Sigmoid colon (tissue), 7 donors: ENCODE results near the gene FAXDC2. TPM values are rescaled to one million over a fixed set of nuclear protein-coding genes. Genes with fewer than 3 reads are reported as not detected.
A peak's percentile ranks its signal among the peaks of the same experiment; 100 is the strongest.

ENCODE experiments used
- DNase-seq: peaks from one replicate; pipeline ENCODE4 v3.0.0-alpha.2; 2019
- H3K27ac ChIP-seq, 4 donors: fragments of 200-600 bp; sonication (generic); one replicate each; pipeline ENCODE4 v1.5.1; 2016 to 2019; ENCODE audit warnings: mild to moderate bottlenecking in 1 of 4
- H3K27me3 ChIP-seq, 3 donors: fragments of 200-600 bp; sonication (generic); one replicate each; pipeline ENCODE4 v1.5.1; 2019; ENCODE audit warnings: mild to moderate bottlenecking in 1 of 3
- H3K36me3 ChIP-seq, 4 donors: fragments of 200-600 bp; sonication (generic); one replicate each; pipeline ENCODE4 v1.5.1; 2016 to 2019
- H3K4me1 ChIP-seq, 4 donors: fragments of 200-600 bp; sonication (generic); one replicate each; pipeline ENCODE4 v1.5.1; 2017 to 2019
- H3K4me3 ChIP-seq, 4 donors: fragments of 200-600 bp; sonication (generic); one replicate each; pipeline ENCODE4 v1.5.1; 2017 to 2019; ENCODE audit warnings: mild to moderate bottlenecking in 2 of 4, moderate library complexity in 1 of 4
- H3K9me3 ChIP-seq, 4 donors: fragments of 200-600 bp in 3 of 4; sonication (generic) in 3 of 4; one replicate each; pipeline versions ENCODE4 v1.5.1 to v1.6.1; 2013 to 2019
- EP300 ChIP-seq, 4 donors: sonication (generic); formaldehyde crosslinking; IDR thresholded peaks; one replicate each; pipeline ENCODE4 v1.6.1; 2017; ENCODE audit warnings: antibody characterized with exemption in 4 of 4
- POLR2A ChIP-seq, 2 donors: fragments of 450-650 bp; IDR thresholded peaks; one replicate each; pipeline ENCODE4 v1.6.1; 2016; ENCODE audit warnings: antibody characterized with exemption in 2 of 2, mild to moderate bottlenecking in 2 of 2, moderate library complexity in 2 of 2
- POLR2AphosphoS5 ChIP-seq, 4 donors: sonication (generic); formaldehyde crosslinking; IDR thresholded peaks; one replicate each; pipeline ENCODE4 v1.6.1; 2017; ENCODE audit warnings: antibody characterized with exemption in 4 of 4
- WGBS, 2 donors: extraction: QIAGEN DNeasy Blood & Tissue Kit; methylation state at CpG; one replicate each; pipeline ENCODE4 v1.1.7; 2013; 5-methylcytosine and 5-hydroxymethylcytosine counted together
- intact Hi-C: fragments of 100-400 bp; cut with DNase I; formaldehyde crosslinking; loops from one replicate; pipeline ENCODE4 v1.15.1; 2023
- polyA plus RNA-seq, 3 donors: library from polyadenylated mRNA; stranded (reverse); fragments of 200-250 nt; gene quantifications; one replicate each; pipeline ENCODE4 v1.2.3, GENCODE V29; 2013
- total RNA-seq, 4 donors: library from RNA; depleted of rRNA; stranded (reverse); fragments of >200 nt; gene quantifications; one replicate each; pipeline ENCODE4 v1.1.0, GENCODE V29; 2016
- TF ChIP-seq, protein P1 (sequence below), 4 experiments: fragments of 450-650 bp in 3 of 4; fragments of 200-600 bp in 1 of 4; IDR thresholded peaks; one replicate each; pipeline ENCODE4 v1.5.1; 2016 to 2019; ENCODE audit warnings: antibody characterized with exemption in 4 of 4, mild to moderate bottlenecking in 3 of 4, moderate library complexity in 2 of 4
- donor health status: healthy with polysubstance abuse.
- donor health status: Bipolar disorder and iron deficiency.
- donor health status: healthy.

FAXDC2 gene
- total and polyA plus RNA-seq, 7 donors = 13.3 to 118 (median 67.3) TPM

- Histone ChIP-seq H3K27me3 (no peaks in the 10 kb centered on the region), H3K4me3 (no peak overlapping the region), H3K9me3 (no peaks in the 10 kb centered on the region), H3K27ac (no peak overlapping the region), H3K36me3 (peaks cover 34 to 80% (median 58%) of the 10 kb centered on the region in 4 donors), H3K4me1 (peaks cover 0 to 17% (median 11%) of the 10 kb centered on the region in 4 donors)
- 86 to 92% methylated on average over 4 of the region's 4 CpGs for WGBS, 2 donors
- TF ChIP-seq POLR2AphosphoS5 (IDR thresholded peaks at IDR 0.05) (no peak), EP300 (IDR thresholded peaks at IDR 0.05) (no peak)
- intact Hi-C loops = no loop called here
- DNase-seq = no peak
Observed at GRCh38 chr5:154797762-154798161, 52.6 kb downstream of the FAXDC2 start.

DNA sequence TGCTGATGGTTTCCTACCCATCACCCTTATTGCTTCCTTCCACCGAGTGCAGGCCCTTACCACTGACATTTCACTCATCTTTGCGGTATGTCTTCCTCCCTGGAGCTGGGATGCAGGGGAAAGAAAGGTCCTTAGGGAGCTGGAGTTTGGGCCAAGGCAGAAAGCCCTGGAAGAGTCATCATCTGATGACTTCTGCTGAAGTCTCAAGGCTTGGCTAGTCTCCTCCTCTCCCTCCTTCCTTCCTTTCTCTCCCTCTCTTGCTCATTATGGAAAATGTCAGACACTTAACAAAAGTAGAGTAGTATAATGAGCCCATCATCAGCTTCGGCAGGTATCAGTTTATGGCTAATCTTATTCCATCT lies 55.2 kb downstream of the FAXDC2 start:
- intact Hi-C loops = no loop called here
- peak overlapping the region in 2 of 4 donors; percentile 12 to 32 for H3K27ac ChIP-seq
- no peaks in the 10 kb centered on the region for H3K9me3 ChIP-seq
- no peak overlapping the region for H3K4me3 ChIP-seq
- peaks cover 0 to 17% (median 11%) of the 10 kb centered on the region in 4 donors for H3K4me1 ChIP-seq
- WGBS, 2 donors = 81 to 85% methylated on average over 3 of the region's 3 CpGs
- DNase-seq = no peak
- H3K27me3 ChIP-seq = no peaks in the 10 kb centered on the region
- H3K36me3 ChIP-seq = peaks cover 27 to 79% (median 42%) of the 10 kb centered on the region in 4 donors
- TF ChIP-seq EP300 (IDR thresholded peaks at IDR 0.05) = no peak
- no peak for TF ChIP-seq POLR2AphosphoS5 (IDR thresholded peaks at IDR 0.05)
- no peak for TF ChIP-seq POLR2A (IDR thresholded peaks at IDR 0.05)
- TF ChIP-seq, protein P1, sequence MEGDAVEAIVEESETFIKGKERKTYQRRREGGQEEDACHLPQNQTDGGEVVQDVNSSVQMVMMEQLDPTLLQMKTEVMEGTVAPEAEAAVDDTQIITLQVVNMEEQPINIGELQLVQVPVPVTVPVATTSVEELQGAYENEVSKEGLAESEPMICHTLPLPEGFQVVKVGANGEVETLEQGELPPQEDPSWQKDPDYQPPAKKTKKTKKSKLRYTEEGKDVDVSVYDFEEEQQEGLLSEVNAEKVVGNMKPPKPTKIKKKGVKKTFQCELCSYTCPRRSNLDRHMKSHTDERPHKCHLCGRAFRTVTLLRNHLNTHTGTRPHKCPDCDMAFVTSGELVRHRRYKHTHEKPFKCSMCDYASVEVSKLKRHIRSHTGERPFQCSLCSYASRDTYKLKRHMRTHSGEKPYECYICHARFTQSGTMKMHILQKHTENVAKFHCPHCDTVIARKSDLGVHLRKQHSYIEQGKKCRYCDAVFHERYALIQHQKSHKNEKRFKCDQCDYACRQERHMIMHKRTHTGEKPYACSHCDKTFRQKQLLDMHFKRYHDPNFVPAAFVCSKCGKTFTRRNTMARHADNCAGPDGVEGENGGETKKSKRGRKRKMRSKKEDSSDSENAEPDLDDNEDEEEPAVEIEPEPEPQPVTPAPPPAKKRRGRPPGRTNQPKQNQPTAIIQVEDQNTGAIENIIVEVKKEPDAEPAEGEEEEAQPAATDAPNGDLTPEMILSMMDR (IDR thresholded peaks at IDR 0.05) = no peak

DNA sequence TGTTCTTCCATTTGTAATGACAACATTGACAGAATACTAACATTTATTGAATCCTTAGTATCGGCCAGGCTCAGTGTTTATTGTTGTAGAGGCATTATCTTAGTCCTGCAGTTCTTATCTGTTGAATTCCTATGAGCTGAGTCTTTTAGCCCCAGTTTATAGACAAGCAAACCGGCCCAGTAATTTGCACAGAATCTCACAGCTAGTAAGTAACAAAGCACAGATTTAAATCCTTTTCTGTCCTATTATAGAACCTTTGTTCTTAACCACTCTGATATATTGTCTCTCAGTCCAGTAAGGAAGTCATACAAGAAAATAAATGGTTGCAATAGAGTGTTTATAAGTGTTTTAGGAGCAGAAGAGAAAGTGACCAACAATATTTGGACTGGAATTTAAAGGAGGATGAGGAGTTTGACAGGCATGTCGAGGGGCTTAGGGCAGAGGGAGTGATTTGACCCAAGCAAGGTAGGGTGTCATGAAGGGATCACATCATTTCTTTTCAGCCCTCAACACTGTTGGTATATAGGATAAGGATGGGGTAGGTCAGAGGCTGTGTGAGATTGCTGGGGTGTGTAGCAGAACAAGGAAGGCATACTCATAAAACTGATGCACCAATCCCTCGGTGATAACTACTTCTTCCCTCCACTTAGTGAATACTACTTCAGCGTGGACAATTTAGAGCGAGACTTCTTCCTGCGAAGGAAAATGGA lies 55.7 kb downstream of the FAXDC2 start:
- Histone ChIP-seq H3K27ac (peak overlapping the region in 2 of 4 donors; percentile 12 to 32), H3K36me3 (peaks cover 21 to 76% (median 37%) of the 10 kb centered on the region in 4 donors)

DNA sequence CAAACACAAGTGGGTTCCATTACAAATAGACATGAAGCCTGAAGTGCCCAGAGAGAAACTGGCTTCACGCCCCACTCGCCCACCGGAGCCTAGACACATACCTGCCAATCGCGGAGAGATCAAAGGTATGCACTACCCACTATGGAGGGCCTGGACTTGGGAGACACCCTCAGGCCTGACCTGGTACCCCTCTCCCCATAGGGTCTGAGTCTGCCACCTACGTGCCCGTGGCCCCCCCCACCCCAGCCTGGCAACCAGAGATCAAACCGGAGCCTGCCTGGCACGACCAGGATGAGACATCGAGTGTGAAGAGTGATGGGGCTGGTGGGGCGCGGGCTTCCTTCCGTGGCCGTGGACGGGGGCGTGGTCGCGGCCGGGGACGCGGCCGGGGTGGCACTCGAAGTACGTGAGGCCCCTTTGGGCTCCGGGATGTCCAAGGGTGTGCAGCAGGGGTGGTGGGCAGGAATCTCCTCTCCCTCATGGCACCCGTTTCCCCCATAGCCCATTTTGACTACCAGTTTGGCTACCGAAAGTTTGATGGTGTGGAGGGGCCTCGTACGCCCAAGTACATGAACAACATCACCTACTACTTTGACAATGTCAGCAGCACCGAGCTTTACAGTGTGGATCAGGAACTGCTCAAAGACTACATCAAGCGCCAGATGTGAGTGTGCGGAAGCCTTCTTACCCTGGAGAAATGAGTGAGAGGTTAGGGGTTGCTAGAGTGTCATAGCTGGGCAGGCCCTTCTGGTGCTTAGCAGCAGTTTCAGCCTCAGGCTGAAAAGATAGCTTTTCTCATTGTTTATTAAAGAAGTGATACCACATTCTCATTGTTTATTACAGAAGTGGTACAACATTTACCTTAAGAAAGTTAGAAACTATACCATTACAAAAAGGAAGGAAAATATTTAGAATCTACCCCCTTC lies 56.5 kb downstream of the FAXDC2 start:
- peaks cover 21 to 68% (median 29%) of the 10 kb centered on the region in 4 donors for H3K36me3 ChIP-seq
- H3K4me3 ChIP-seq = no peak overlapping the region
- peak; percentile 33 for DNase-seq
- WGBS, 2 donors = 94% methylated on average over 32 of the region's 32 CpGs
- TF ChIP-seq EP300 (IDR thresholded peaks at IDR 0.05) = no peak
- TF ChIP-seq POLR2A (IDR thresholded peaks at IDR 0.05) = no peak
- TF ChIP-seq, protein P1 (IDR thresholded peaks at IDR 0.05) = no peak
- no peak for TF ChIP-seq POLR2AphosphoS5 (IDR thresholded peaks at IDR 0.05)
- no peak overlapping the region for H3K27ac ChIP-seq
- intact Hi-C loops = no loop called here
- peaks cover 0 to 18% (median 11%) of the 10 kb centered on the region in 4 donors for H3K4me1 ChIP-seq
- H3K27me3 ChIP-seq = no peaks in the 10 kb centered on the region
- no peaks in the 10 kb centered on the region for H3K9me3 ChIP-seq

More for the DNA sequence above, 55.7 kb downstream of the FAXDC2 start:
- Histone ChIP-seq H3K4me3 (no peak overlapping the region), H3K9me3 (no peaks in the 10 kb centered on the region), H3K27me3 (no peaks in the 10 kb centered on the region), H3K4me1 (peaks cover 0 to 17% (median 11%) of the 10 kb centered on the region in 4 donors)
- intact Hi-C loops = no loop called here
- TF ChIP-seq, protein P1 (IDR thresholded peaks at IDR 0.05) = no peak
- TF ChIP-seq EP300 (IDR thresholded peaks at IDR 0.05) (no peak), POLR2A (IDR thresholded peaks at IDR 0.05) (no peak), POLR2AphosphoS5 (IDR thresholded peaks at IDR 0.05) (no peak)
- no peak for DNase-seq
- WGBS, 2 donors = 58 to 73% methylated on average over 7 of the region's 7 CpGs

DNA sequence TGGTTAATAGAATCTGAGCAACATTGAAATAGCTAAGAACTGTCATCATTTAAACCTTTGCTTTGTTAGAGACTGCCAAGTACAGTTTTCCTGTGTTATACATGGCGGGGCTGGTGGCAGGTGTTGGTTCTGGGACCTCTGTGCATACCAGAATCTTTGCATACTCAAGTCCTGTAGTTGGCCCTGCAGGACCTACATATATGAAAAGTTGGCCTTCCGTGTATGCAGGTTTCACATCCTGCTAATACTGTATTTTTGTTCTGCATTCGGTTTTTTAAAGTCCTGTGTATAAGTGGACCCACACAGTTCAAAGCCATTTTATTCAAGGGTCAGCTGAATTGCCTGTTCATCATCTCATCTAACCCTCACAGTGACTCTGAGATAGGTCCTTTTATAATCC lies 58.9 kb downstream of the FAXDC2 start:
- intact Hi-C loops = no loop called here
- 69 to 91% methylated on average over 3 of the region's 3 CpGs for WGBS, 2 donors

More for the DNA sequence above, 58.9 kb downstream of the FAXDC2 start:
- no peak for DNase-seq
- Histone ChIP-seq H3K27me3 (no peaks in the 10 kb centered on the region), H3K9me3 (no peaks in the 10 kb centered on the region), H3K36me3 (peaks cover 20 to 57% (median 25%) of the 10 kb centered on the region in 4 donors), H3K4me3 (no peak overlapping the region), H3K4me1 (peaks cover 0 to 31% (median 23%) of the 10 kb centered on the region in 4 donors), H3K27ac (no peak overlapping the region)
- TF ChIP-seq POLR2AphosphoS5 (IDR thresholded peaks at IDR 0.05) (no peak), POLR2A (IDR thresholded peaks at IDR 0.05) (no peak), EP300 (IDR thresholded peaks at IDR 0.05) (no peak)
- TF ChIP-seq, protein P1 (IDR thresholded peaks at IDR 0.05) = no peak
